ENCODE measurements around the gene CDK3.

DNA sequence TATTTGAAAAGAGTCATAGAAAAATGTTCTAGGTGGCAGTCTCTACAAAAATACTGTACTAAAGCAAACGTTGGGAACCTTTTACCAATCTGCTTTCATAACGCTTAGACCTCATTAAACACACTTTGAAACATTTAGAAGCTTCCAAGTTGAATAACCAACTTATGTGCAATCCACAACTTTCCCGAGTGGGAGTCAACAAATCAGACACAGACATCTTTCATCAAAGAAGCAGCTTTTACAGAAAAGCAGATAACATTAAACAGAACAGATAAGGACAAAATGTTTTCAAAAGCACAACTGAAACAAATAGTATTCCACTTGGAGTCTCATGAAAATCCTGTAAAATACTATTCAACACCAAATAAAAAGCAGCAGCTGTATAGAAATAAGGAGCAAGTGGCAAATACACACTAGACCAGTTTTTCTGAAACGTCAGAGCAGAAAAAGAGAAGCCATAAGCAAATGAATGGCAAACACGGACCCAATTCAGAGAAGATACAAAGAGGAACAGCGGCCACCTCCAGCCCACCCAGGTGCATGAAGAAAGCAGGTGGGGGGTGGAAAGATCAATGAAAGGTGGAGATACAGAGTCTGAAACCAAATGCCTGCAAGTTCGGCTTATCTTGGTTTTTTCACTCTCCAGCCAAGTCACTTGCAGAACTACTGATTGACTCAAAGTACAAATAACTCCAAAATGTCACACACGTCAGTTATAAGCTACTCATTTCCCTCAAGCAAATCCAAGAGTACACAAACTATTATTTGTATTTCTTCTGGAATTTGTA, 41.4 kb upstream of the CDK3 start:
- TF ChIP-seq POLR2A (IDR thresholded peaks at IDR 0.05; ENCODE audit: extremely low read depth, insufficient read length) = no peak
- TF ChIP-seq, protein P1, sequence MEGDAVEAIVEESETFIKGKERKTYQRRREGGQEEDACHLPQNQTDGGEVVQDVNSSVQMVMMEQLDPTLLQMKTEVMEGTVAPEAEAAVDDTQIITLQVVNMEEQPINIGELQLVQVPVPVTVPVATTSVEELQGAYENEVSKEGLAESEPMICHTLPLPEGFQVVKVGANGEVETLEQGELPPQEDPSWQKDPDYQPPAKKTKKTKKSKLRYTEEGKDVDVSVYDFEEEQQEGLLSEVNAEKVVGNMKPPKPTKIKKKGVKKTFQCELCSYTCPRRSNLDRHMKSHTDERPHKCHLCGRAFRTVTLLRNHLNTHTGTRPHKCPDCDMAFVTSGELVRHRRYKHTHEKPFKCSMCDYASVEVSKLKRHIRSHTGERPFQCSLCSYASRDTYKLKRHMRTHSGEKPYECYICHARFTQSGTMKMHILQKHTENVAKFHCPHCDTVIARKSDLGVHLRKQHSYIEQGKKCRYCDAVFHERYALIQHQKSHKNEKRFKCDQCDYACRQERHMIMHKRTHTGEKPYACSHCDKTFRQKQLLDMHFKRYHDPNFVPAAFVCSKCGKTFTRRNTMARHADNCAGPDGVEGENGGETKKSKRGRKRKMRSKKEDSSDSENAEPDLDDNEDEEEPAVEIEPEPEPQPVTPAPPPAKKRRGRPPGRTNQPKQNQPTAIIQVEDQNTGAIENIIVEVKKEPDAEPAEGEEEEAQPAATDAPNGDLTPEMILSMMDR (IDR thresholded peaks at IDR 0.05; ENCODE audit: low read depth, low read length) = no peak

Data from NB4 (cell line).